Heart left ventricle (tissue), 16 donors: ENCODE results near the gene ZYX. TPM values are rescaled to one million over a fixed set of nuclear protein-coding genes. Genes with fewer than 3 reads are reported as not detected.

Source experiments
- ATAC-seq, 4 donors: fragments of 200-7000 bp; cut with Tn5 transposase; one replicate each; pipeline ENCODE4 v1.9.1; 2020 to 2022; ENCODE audit warnings: moderate library complexity in 4 of 4, mild to moderate bottlenecking in 3 of 4, moderate number of reproducible peaks in 1 of 4
- DNase-seq, 5 donors: peaks; one replicate each; pipeline ENCODE4 v3.0.0-alpha.2; 2020
- H3K27ac ChIP-seq, 12 donors: fragments of 200-600 bp; sonication (generic) in 4 of 12; one replicate each; pipeline versions ENCODE4 v1.5.0 to v1.8.0; 2016 to 2022; ENCODE audit warnings: mild to moderate bottlenecking in 2 of 12
- H3K27me3 ChIP-seq, 9 donors: fragments of 200-600 bp; sonication (generic) in 2 of 9; one replicate each; pipeline versions ENCODE4 v1.5.1 to v1.8.0; 2016 to 2022; ENCODE audit warnings: mild to moderate bottlenecking in 3 of 9
- H3K36me3 ChIP-seq, 9 donors: fragments of 200-600 bp; sonication (generic) in 2 of 9; one replicate each; pipeline versions ENCODE4 v1.5.0 to v1.8.0; 2018 to 2022; ENCODE audit warnings: mild to moderate bottlenecking in 2 of 9
- H3K4me1 ChIP-seq, 12 donors: fragments of 200-600 bp; sonication (generic) in 4 of 12; one replicate each; pipeline versions ENCODE4 v1.5.0 to v1.8.0; 2016 to 2022; ENCODE audit warnings: mild to moderate bottlenecking in 3 of 12
- H3K4me3 ChIP-seq, 12 donors: fragments of 200-600 bp; sonication (generic) in 4 of 12; one replicate each; pipeline versions ENCODE4 v1.5.0 to v1.8.0; 2017 to 2022; ENCODE audit warnings: mild to moderate bottlenecking in 9 of 12, moderate library complexity in 4 of 12
- H3K9me3 ChIP-seq, 12 donors: fragments of 200-600 bp; sonication (generic) in 4 of 12; one replicate each; pipeline versions ENCODE4 v1.5.0 to v1.8.0; 2016 to 2022; ENCODE audit warnings: mild to moderate bottlenecking in 1 of 12
- CTCF ChIP-seq, 12 donors: fragments of 200-600 bp; sonication (generic) in 4 of 12; IDR thresholded peaks; one replicate each; pipeline versions ENCODE4 v1.5.0 to v1.8.0; 2018 to 2022; ENCODE audit warnings: antibody characterized with exemption in 12 of 12, mild to moderate bottlenecking in 5 of 12
- POLR2A ChIP-seq, 2 donors: fragments of 450-650 bp; IDR thresholded peaks; one replicate each; pipeline ENCODE4 v1.6.1; 2017; ENCODE audit warnings: antibody characterized with exemption in 2 of 2, mild to moderate bottlenecking in 2 of 2, moderate library complexity in 2 of 2
- WGBS, 4 donors: extraction: QIAGEN DNeasy Blood & Tissue Kit in 2 of 4; methylation state at CpG; one replicate each; pipeline versions ENCODE4 v1.1.5 to v1.1.7; 2013 to 2018; 5-methylcytosine and 5-hydroxymethylcytosine counted together
- intact Hi-C, 10 donors: fragments of 100-400 bp; cut with DNase I; formaldehyde crosslinking; loops; one replicate each; pipeline versions ENCODE4 v1.11.1 to v1.14.2; 2022
- polyA plus RNA-seq, 2 donors: library from polyadenylated mRNA; stranded (reverse); fragments of 200-250 nt; gene quantifications; one replicate each; pipeline ENCODE4 v1.2.3, GENCODE V29; 2013
- total RNA-seq, 9 donors: library from RNA; depleted of rRNA in 2 of 9; stranded (reverse); fragments of >200 nt in 2 of 9; fragmentation: NEBNext Ultra II Directional in 3 of 9; extraction: Animal tissue kit (Norgen Biotek cat#: 25700) in 3 of 9; gene quantifications; one replicate each; pipeline versions ENCODE4 v1.1.0 to v1.2.4, GENCODE V29; 2016 to 2023
- donor health status: ischemic (EF 13 %, LVEDD 7.1; RV severe dilation, severe dysfunction).
- donor health status: healthy with polysubstance abuse.
- donor health status: DM: no; HTN: yes; CAD: no.
- donor health status: DM: no; HTN: no; CAD: no.
- donor health status: ischemic (EF 25% LVEDD 6.9; RV normal size, moderate dysfunction).
- donor health status: ischemic (EF 25% LVEDD 5.7; RV mildly dilated, moderate dysfunction).
- donor health status: healthy.
- donor health status: DM: yes; HTN: yes; CAD: no.
- donor health status: ischemic (EF 35%, LVEDD 5.7; RV mildly dilated, moderate dysfunction).
- donor health status: nonischemic (EF 11% LVEDD 7.7; RV severe dilation, severe dysfunction).
- donor health status: DM: yes; HTN: yes; CAD: no.
- donor health status: PGD.
- donor health status: ischemic (EF 29% LVEDD 5.4; RV normal size, mild dysfunction).
- donor health status: nonischemic (EF 23%, LVEDD 6.1; RV moderate dilation, normal function).

Gene ZYX
- total and polyA plus RNA-seq, 11 donors: 55.9 to 217 (median 79.4) TPM

GRCh38 chr7:143431109-143431508 lies 50.0 kb downstream of the ZYX start:
- H3K27ac ChIP-seq: no peak overlapping the region
- intact Hi-C loops: no loop called here
- peaks cover 0 to 5% (median 0%) of the 10 kb centered on the region in 12 donors for H3K4me1 ChIP-seq
- no peaks in the 10 kb centered on the region for H3K36me3 ChIP-seq
- TF ChIP-seq POLR2A (IDR thresholded peaks at IDR 0.05) (no peak), CTCF (IDR thresholded peaks at IDR 0.05) (no peak)
- no peaks in the 10 kb centered on the region for H3K27me3 ChIP-seq
- WGBS, 4 donors: 49 to 89% (median 69%) methylated on average over 2 of the region's 2 CpGs
- no peak overlapping the region for H3K4me3 ChIP-seq
- ATAC-seq: no peak
- H3K9me3 ChIP-seq: no peaks in the 10 kb centered on the region
- DNase-seq: no peak

GRCh38 chr7:143433759-143434158 lies 52.6 kb downstream of the ZYX start:
- no peak for TF ChIP-seq CTCF (IDR thresholded peaks at IDR 0.05)
- TF ChIP-seq POLR2A (IDR thresholded peaks at IDR 0.05): no peak

GRCh38 chr7:143434660-143435059 lies 53.5 kb downstream of the ZYX start:
- TF ChIP-seq POLR2A (IDR thresholded peaks at IDR 0.05) (no peak), CTCF (IDR thresholded peaks at IDR 0.05) (no peak)
- no peaks in the 10 kb centered on the region for H3K36me3 ChIP-seq

More at GRCh38 chr7:143433759-143434158, 52.6 kb downstream of the ZYX start:
- DNase-seq: no peak
- Histone ChIP-seq H3K27me3 (no peaks in the 10 kb centered on the region), H3K9me3 (no peaks in the 10 kb centered on the region), H3K36me3 (no peaks in the 10 kb centered on the region), H3K27ac (no peak overlapping the region), H3K4me3 (no peak overlapping the region), H3K4me1 (peaks cover 0 to 5% (median 0%) of the 10 kb centered on the region in 12 donors)
- no peak for ATAC-seq
- WGBS, 4 donors: 73 to 81% (median 75%) methylated on average over 4 of the region's 4 CpGs
- intact Hi-C loops: no loop called here

GRCh38 chr7:143435266-143435665 lies 54.1 kb downstream of the ZYX start:
- ATAC-seq (no peak), DNase-seq (no peak)
- intact Hi-C loops: no loop called here
- Histone ChIP-seq H3K27me3 (no peaks in the 10 kb centered on the region), H3K9me3 (no peaks in the 10 kb centered on the region), H3K36me3 (no peaks in the 10 kb centered on the region), H3K4me1 (no peaks in the 10 kb centered on the region), H3K4me3 (no peak overlapping the region), H3K27ac (no peak overlapping the region)
- WGBS, 4 donors: 86 to 94% (median 90%) methylated on average over 2 of the region's 2 CpGs
- TF ChIP-seq CTCF (IDR thresholded peaks at IDR 0.05): no peak
- TF ChIP-seq POLR2A (IDR thresholded peaks at IDR 0.05): no peak

More at GRCh38 chr7:143434660-143435059, 53.5 kb downstream of the ZYX start:
- H3K27ac ChIP-seq: no peak overlapping the region
- peak in 2 of 4 donors; percentile 60 to 72 for ATAC-seq
- no peaks in the 10 kb centered on the region for H3K9me3 ChIP-seq
- peaks cover 0 to 5% (median 0%) of the 10 kb centered on the region in 12 donors for H3K4me1 ChIP-seq
- intact Hi-C loops: no loop called here
- 56 to 71% (median 62%) methylated on average over 9 of the region's 9 CpGs for WGBS, 4 donors
- H3K4me3 ChIP-seq: no peak overlapping the region
- H3K27me3 ChIP-seq: no peaks in the 10 kb centered on the region
- DNase-seq: peak; percentile 39 to 66 (median 57)
